HepG2 (cell line): ENCODE data around the gene DENND1C. TPM values are rescaled to one million over a fixed set of nuclear protein-coding genes. Genes with fewer than 3 reads are reported as not detected.
A peak's percentile ranks its signal among the peaks of the same experiment; 100 is the strongest.

Experiments
- ATF1 ChIP-seq: IDR thresholded peaks from 2 replicates; pipeline ENCODE4 v1.6.1; 2016; ENCODE audit warnings: mild to moderate bottlenecking, control low read depth
- CENPBD1 ChIP-seq: sonication (generic); formaldehyde crosslinking; IDR thresholded peaks from 2 replicates; pipeline ENCODE4 v1.8.0; 2022; ENCODE audit warnings: missing genetic modification reagents, low read depth, mild to moderate bottlenecking, borderline replicate concordance
- CREBL2 ChIP-seq: sonication (generic); formaldehyde crosslinking; IDR thresholded peaks from 2 replicates; pipeline ENCODE4 v1.8.1; 2023; ENCODE audit warnings: missing genetic modification reagents, mild to moderate bottlenecking, borderline replicate concordance
- EHMT2 ChIP-seq: fragments of 200-600 bp; sonication (generic); IDR thresholded peaks from 2 replicates; pipeline ENCODE4 v1.7.0; 2017; ENCODE audit warnings: antibody characterized with exemption, low read depth, low read length, borderline replicate concordance
- EP300 ChIP-seq, 3 experiments: sonication (generic) in 1 of 3; formaldehyde crosslinking in 1 of 3; IDR thresholded peaks; 2 replicates each; pipeline versions ENCODE4 v1.5.1 to v1.6.1; 2011 to 2020; ENCODE audit warnings: low read depth in 2 of 3, low read length in 2 of 3, borderline replicate concordance in 1 of 3, improper control_type of control experiment in 1 of 3, mild to moderate bottlenecking in 1 of 3, missing genetic modification reagents in 1 of 3, moderate library complexity in 1 of 3
- ESRRA ChIP-seq: sonication (generic); formaldehyde crosslinking; IDR thresholded peaks from 2 replicates; pipeline ENCODE4 v1.5.1; 2020; ENCODE audit warnings: mild to moderate bottlenecking, low read depth, missing genetic modification reagents
- GLI4 ChIP-seq: sonication (generic); formaldehyde crosslinking; IDR thresholded peaks from 2 replicates; pipeline ENCODE4 v1.5.1; 2020; ENCODE audit warnings: missing genetic modification reagents, mild to moderate bottlenecking, moderate library complexity, borderline replicate concordance
- HDAC1 ChIP-seq: sonication (generic); formaldehyde crosslinking; IDR thresholded peaks from 2 replicates; pipeline ENCODE4 v1.5.1; 2020; ENCODE audit warnings: mild to moderate bottlenecking, missing genetic modification reagents
- KMT2B ChIP-seq: IDR thresholded peaks from 2 replicates; pipeline ENCODE4 v1.6.1; 2016; ENCODE audit warnings: missing genetic modification reagents, missing compliant biosample characterization
- MTA3 ChIP-seq: sonication (generic); formaldehyde crosslinking; IDR thresholded peaks from 2 replicates; pipeline ENCODE4 v1.4.0; 2020; ENCODE audit warnings: missing genetic modification reagents
- MYPOP ChIP-seq: sonication (generic); formaldehyde crosslinking; IDR thresholded peaks from 2 replicates; pipeline ENCODE4 v1.8.1; 2023; ENCODE audit warnings: mild to moderate bottlenecking, moderate library complexity, missing genetic modification reagents
- NCOR1 ChIP-seq: fragments of 200-600 bp; sonication (generic); IDR thresholded peaks from 2 replicates; pipeline ENCODE4 v1.7.0; 2017; ENCODE audit warnings: antibody characterized with exemption, low read length, borderline replicate concordance
- PHB2 ChIP-seq: fragments of 450-650 bp; IDR thresholded peaks from 2 replicates; pipeline ENCODE4 v1.6.1; 2018; ENCODE audit not compliant: partially characterized antibody
- POLR2AphosphoS5 ChIP-seq: IDR thresholded peaks from 2 replicates; pipeline ENCODE4 v1.6.1; 2012; ENCODE audit warnings: low read depth, low read length
- RAD51 ChIP-seq: fragments of 450-650 bp; IDR thresholded peaks from 2 replicates; pipeline ENCODE4 v1.6.1; 2016; ENCODE audit warnings: borderline replicate concordance
- REL ChIP-seq: sonication (generic); formaldehyde crosslinking; conservative IDR thresholded peaks from 2 replicates; pipeline ENCODE4 v1.8.0; 2022; ENCODE audit warnings: mild to moderate bottlenecking, missing genetic modification reagents, moderate library complexity
- SCMH1 ChIP-seq: sonication (generic); formaldehyde crosslinking; IDR thresholded peaks from 2 replicates; pipeline ENCODE4 v1.9.0; 2021; ENCODE audit warnings: missing genetic modification reagents, mild to moderate bottlenecking, borderline replicate concordance
- SMAD1 ChIP-seq: sonication (generic); formaldehyde crosslinking; IDR thresholded peaks from 2 replicates; pipeline ENCODE4 v1.4.0; 2020; ENCODE audit warnings: missing genetic modification reagents, low read depth, mild to moderate bottlenecking, borderline replicate concordance
- SNAPC2 ChIP-seq: sonication (generic); formaldehyde crosslinking; IDR thresholded peaks from 2 replicates; pipeline ENCODE4 v1.8.1; 2022; ENCODE audit warnings: mild to moderate bottlenecking, missing genetic modification reagents
- SP4 ChIP-seq: sonication (generic); formaldehyde crosslinking; IDR thresholded peaks from 2 replicates; pipeline ENCODE4 v1.8.1; 2023; ENCODE audit warnings: mild to moderate bottlenecking, missing genetic modification reagents
- YEATS2 ChIP-seq: sonication (generic); formaldehyde crosslinking; IDR thresholded peaks from 2 replicates; pipeline ENCODE4 v1.4.0; 2020; ENCODE audit warnings: missing genetic modification reagents, borderline replicate concordance
- ZBTB3 ChIP-seq: sonication (generic); formaldehyde crosslinking; IDR thresholded peaks from 2 replicates; pipeline ENCODE4 v1.4.0; 2020; ENCODE audit warnings: low read depth, mild to moderate bottlenecking, moderate library complexity, missing genetic modification reagents, borderline replicate concordance
- ZNF124 ChIP-seq: sonication (generic); formaldehyde crosslinking; IDR thresholded peaks from 2 replicates; pipeline ENCODE4 v1.4.0; 2020; ENCODE audit warnings: missing genetic modification reagents
- ZNF143 ChIP-seq: sonication (generic); formaldehyde crosslinking; IDR thresholded peaks from 2 replicates; pipeline ENCODE4 v1.4.0; 2020; ENCODE audit warnings: missing genetic modification reagents
- ZNF235 ChIP-seq: sonication (generic); formaldehyde crosslinking; IDR thresholded peaks from 2 replicates; pipeline ENCODE4 v1.8.1; 2023; ENCODE audit warnings: mild to moderate bottlenecking, missing genetic modification reagents, borderline replicate concordance
- ZNF260 ChIP-seq: sonication (generic); formaldehyde crosslinking; IDR thresholded peaks from 2 replicates; pipeline ENCODE4 v1.4.0; 2020; ENCODE audit warnings: missing genetic modification reagents, low read depth, mild to moderate bottlenecking, borderline replicate concordance
- ZNF431 ChIP-seq: sonication (generic); formaldehyde crosslinking; IDR thresholded peaks from 2 replicates; pipeline ENCODE4 v1.9.0; 2022; ENCODE audit warnings: missing genetic modification reagents, low read depth, mild to moderate bottlenecking, borderline replicate concordance
- ZNF564 ChIP-seq: sonication (generic); formaldehyde crosslinking; IDR thresholded peaks from 2 replicates; pipeline ENCODE4 v1.8.1; 2023; ENCODE audit warnings: mild to moderate bottlenecking, missing genetic modification reagents
- ZNF670 ChIP-seq: sonication (generic); formaldehyde crosslinking; IDR thresholded peaks from 2 replicates; pipeline ENCODE4 v1.8.0; 2022; ENCODE audit warnings: mild to moderate bottlenecking, missing genetic modification reagents, borderline replicate concordance
- ZNF713 ChIP-seq: sonication (generic); formaldehyde crosslinking; IDR thresholded peaks from 2 replicates; pipeline ENCODE4 v1.4.0; 2020; ENCODE audit warnings: mild to moderate bottlenecking, missing genetic modification reagents
- polyA plus RNA-seq, 8 experiments: library from polyadenylated mRNA; depleted of rRNA in 3 of 8; stranded (reverse) in 7 of 8; unstranded in 1 of 8; fragments of >200 nt; fragmentation: Illumina TruSeq in 4 of 8; extraction: Trizol in 4 of 8; gene quantifications; 2 replicates each; pipeline versions ENCODE4 v1.2.1 to v1.2.3, GENCODE V29; 2011 to 2016; ENCODE audit warnings: low read depth in 4 of 8, missing spikeins in 1 of 8, mixed read lengths in 1 of 8; ENCODE audit not compliant: insufficient read depth in 1 of 8
- total RNA-seq, 5 experiments: library from RNA; depleted of rRNA; stranded (reverse); fragments of >200 nt; fragmentation: Illumina TruSeq; extraction: Trizol; gene quantifications; 2 replicates each; pipeline ENCODE4 v1.2.3, GENCODE V29; 2016; ENCODE audit warnings: low read depth in 1 of 5

Gene DENND1C
- total and polyA plus RNA-seq, 2 of the 13 experiments (the other 11 are each of a cell fraction or from before 2014, with no cell fraction given) = 0.04 to 0.73 TPM

- TF ChIP-seq CENPBD1 (CRISPR knock-in tag) (no peak), MTA3 (CRISPR knock-in tag) (no peak), ZNF564 (CRISPR knock-in tag) (no peak), EP300 (IDR thresholded peaks at IDR 0.05; ENCODE audit: low read depth in 2 of 2, low read length in 2 of 2) (peak in 1 of 2 experiments; percentile 23; a peak in 1 of 4 replicates), EP300 (CRISPR knock-in tag; IDR thresholded peaks at IDR 0.05; ENCODE audit: borderline replicate concordance) (peak; percentile 46; the same call in 1 of the 2 replicates), PHB2 (no peak), ZNF124 (CRISPR knock-in tag) (no peak), MYPOP (peak; percentile 30; the same call in 1 of the 2 replicates), SNAPC2 (CRISPR knock-in tag) (no peak), GLI4 (CRISPR knock-in tag) (no peak), SP4 (CRISPR knock-in tag) (no peak), ZNF143 (CRISPR knock-in tag) (no peak), ZNF260 (CRISPR knock-in tag) (no peak), ZNF235 (CRISPR knock-in tag) (no peak), SCMH1 (CRISPR knock-in tag) (no peak), ZNF431 (CRISPR knock-in tag) (no peak), ZNF670 (CRISPR knock-in tag) (no peak), POLR2AphosphoS5 (no peak), NCOR1 (no peak), ESRRA (CRISPR knock-in tag) (0 out of 2 replicates have a peak, but pooled peaks have one; percentile 52), EHMT2 (no peak), ZNF713 (CRISPR knock-in tag) (no peak), YEATS2 (CRISPR knock-in tag) (no peak; the same call in 1 of the 2 replicates), HDAC1 (CRISPR knock-in tag) (peak; percentile 60; the same call in 1 of the 2 replicates), KMT2B (CRISPR knock-in tag) (no peak), REL (CRISPR knock-in tag) (no peak), RAD51 (peak; percentile 81), ATF1 (CRISPR knock-in tag) (no peak), SMAD1 (CRISPR knock-in tag) (no peak), ZBTB3 (CRISPR knock-in tag) (peak; percentile 61; the same call in 1 of the 2 replicates), CREBL2 (CRISPR knock-in tag) (no peak)
Observed at GRCh38 chr19:6509118-6509971, 27.8 kb upstream of the DENND1C start (continued).
